HL-60 (cell line): ENCODE data around the gene RCCD1.

ENCODE experiments used
- GABPA ChIP-seq: IDR thresholded peaks from 2 replicates; pipeline ENCODE4 v1.6.1; 2012; ENCODE audit warnings: low read depth
- POLR2AphosphoS5 ChIP-seq: IDR thresholded peaks from 2 replicates; pipeline ENCODE4 v1.6.1; 2012; ENCODE audit warnings: low read depth
- SPI1 ChIP-seq: IDR thresholded peaks from 2 replicates; pipeline ENCODE4 v1.6.1; 2012; ENCODE audit warnings: low read depth, mild to moderate bottlenecking, borderline replicate concordance
- TF ChIP-seq, protein P1 (sequence below): IDR thresholded peaks from one replicate; pipeline ENCODE4 v1.5.1; 2011; ENCODE audit warnings: low read length, control low read depth, inconsistent platforms; ENCODE audit not compliant: insufficient read depth
- TF ChIP-seq, protein P2 (sequence below): IDR thresholded peaks from 2 replicates; pipeline ENCODE4 v1.6.1; 2012; ENCODE audit warnings: low read depth; ENCODE audit not compliant: insufficient replicate concordance

DNA sequence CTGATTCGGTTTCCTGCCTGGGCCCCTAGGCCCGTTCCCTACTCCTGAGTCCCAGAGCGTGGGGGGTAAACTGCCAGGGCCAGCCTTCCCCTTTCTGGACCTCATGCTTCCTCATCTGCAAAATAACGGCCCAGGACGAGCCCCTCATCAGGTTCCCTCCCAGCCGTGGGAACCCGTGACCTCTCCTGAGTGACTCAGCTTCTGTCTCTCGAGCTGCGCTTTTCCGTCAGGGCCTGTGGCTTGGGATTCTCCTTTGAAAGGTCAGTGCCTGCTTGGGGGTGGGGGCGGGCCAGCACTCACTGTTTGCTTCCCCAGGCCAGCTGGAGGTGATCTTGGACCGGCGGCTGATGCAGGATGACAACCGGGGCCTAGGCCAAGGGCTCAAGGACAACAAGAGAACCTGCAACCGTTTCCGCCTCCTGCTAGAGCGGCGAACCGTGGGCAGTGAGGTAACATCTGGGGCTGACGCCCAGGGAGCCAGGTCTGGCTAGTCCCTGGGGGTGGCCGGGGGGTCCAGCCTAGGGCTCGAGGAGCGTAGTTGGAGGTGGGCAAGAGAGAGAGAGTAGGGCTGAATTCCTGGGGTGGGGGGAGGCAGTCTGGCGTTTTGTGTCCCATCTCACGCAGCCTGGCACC, 38.8 kb upstream of the RCCD1 start:
- TF ChIP-seq, protein P1, sequence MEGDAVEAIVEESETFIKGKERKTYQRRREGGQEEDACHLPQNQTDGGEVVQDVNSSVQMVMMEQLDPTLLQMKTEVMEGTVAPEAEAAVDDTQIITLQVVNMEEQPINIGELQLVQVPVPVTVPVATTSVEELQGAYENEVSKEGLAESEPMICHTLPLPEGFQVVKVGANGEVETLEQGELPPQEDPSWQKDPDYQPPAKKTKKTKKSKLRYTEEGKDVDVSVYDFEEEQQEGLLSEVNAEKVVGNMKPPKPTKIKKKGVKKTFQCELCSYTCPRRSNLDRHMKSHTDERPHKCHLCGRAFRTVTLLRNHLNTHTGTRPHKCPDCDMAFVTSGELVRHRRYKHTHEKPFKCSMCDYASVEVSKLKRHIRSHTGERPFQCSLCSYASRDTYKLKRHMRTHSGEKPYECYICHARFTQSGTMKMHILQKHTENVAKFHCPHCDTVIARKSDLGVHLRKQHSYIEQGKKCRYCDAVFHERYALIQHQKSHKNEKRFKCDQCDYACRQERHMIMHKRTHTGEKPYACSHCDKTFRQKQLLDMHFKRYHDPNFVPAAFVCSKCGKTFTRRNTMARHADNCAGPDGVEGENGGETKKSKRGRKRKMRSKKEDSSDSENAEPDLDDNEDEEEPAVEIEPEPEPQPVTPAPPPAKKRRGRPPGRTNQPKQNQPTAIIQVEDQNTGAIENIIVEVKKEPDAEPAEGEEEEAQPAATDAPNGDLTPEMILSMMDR: no peak
- TF ChIP-seq POLR2AphosphoS5: peak; percentile 79
- TF ChIP-seq SPI1: peak; percentile 95
- TF ChIP-seq GABPA: no peak
- TF ChIP-seq, protein P2, sequence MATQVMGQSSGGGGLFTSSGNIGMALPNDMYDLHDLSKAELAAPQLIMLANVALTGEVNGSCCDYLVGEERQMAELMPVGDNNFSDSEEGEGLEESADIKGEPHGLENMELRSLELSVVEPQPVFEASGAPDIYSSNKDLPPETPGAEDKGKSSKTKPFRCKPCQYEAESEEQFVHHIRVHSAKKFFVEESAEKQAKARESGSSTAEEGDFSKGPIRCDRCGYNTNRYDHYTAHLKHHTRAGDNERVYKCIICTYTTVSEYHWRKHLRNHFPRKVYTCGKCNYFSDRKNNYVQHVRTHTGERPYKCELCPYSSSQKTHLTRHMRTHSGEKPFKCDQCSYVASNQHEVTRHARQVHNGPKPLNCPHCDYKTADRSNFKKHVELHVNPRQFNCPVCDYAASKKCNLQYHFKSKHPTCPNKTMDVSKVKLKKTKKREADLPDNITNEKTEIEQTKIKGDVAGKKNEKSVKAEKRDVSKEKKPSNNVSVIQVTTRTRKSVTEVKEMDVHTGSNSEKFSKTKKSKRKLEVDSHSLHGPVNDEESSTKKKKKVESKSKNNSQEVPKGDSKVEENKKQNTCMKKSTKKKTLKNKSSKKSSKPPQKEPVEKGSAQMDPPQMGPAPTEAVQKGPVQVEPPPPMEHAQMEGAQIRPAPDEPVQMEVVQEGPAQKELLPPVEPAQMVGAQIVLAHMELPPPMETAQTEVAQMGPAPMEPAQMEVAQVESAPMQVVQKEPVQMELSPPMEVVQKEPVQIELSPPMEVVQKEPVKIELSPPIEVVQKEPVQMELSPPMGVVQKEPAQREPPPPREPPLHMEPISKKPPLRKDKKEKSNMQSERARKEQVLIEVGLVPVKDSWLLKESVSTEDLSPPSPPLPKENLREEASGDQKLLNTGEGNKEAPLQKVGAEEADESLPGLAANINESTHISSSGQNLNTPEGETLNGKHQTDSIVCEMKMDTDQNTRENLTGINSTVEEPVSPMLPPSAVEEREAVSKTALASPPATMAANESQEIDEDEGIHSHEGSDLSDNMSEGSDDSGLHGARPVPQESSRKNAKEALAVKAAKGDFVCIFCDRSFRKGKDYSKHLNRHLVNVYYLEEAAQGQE: no peak
